Kidney (tissue), 14 donors: Measurements from ENCODE around the gene RGPD3. TPM values are rescaled to one million over a fixed set of nuclear protein-coding genes. Genes with fewer than 3 reads are reported as not detected.

Source experiments
- DNase-seq, 5 donors: peaks; one replicate each; pipeline ENCODE4 v3.0.0-alpha.2; 2013 to 2020
- FAIRE-seq: peaks from 2 replicates; lab custom pipeline; 2012; peaks lifted over from hg19 to GRCh38; lab: Jason Lieb, UNC
- H3K27ac ChIP-seq, 2 donors: one replicate each; pipeline ENCODE4 v1.7.0; 2013; ENCODE audit warnings: low read depth in 2 of 2, low read length in 2 of 2, inconsistent platforms in 1 of 2
- H3K27me3 ChIP-seq: one replicate; pipeline ENCODE4 v1.7.1; 2013; ENCODE audit warnings: low read length, inconsistent platforms; ENCODE audit not compliant: control insufficient read depth, insufficient read depth
- H3K36me3 ChIP-seq, 3 donors: one replicate each; pipeline versions ENCODE4 v1.7.0 to v1.7.1; 2013; ENCODE audit warnings: low read length in 3 of 3, control low read depth in 1 of 3, inconsistent platforms in 1 of 3; ENCODE audit not compliant: insufficient read depth in 3 of 3, control insufficient read depth in 2 of 3
- H3K4me1 ChIP-seq, 3 donors: one replicate each; pipeline versions ENCODE4 v1.7.0 to v1.7.1; 2013; ENCODE audit warnings: low read length in 3 of 3, inconsistent platforms in 1 of 3, low read depth in 1 of 3; ENCODE audit not compliant: control insufficient read depth in 2 of 3, insufficient read depth in 2 of 3
- H3K4me3 ChIP-seq, 3 donors: one replicate each; pipeline versions ENCODE4 v1.7.0 to v1.8.1; 2013; ENCODE audit warnings: low read length in 3 of 3, control low read depth in 1 of 3, inconsistent platforms in 1 of 3
- H3K9ac ChIP-seq, 3 donors: one replicate each; pipeline versions ENCODE4 v1.7.0 to v1.7.1; 2013; ENCODE audit warnings: low read length in 3 of 3, control low read depth in 1 of 3, inconsistent platforms in 1 of 3
- H3K9me3 ChIP-seq, 3 donors: one replicate each; pipeline versions ENCODE4 v1.7.0 to v1.7.1; 2013; ENCODE audit warnings: low read length in 3 of 3, control low read depth in 1 of 3, inconsistent platforms in 1 of 3; ENCODE audit not compliant: control insufficient read depth in 2 of 3, insufficient read depth in 1 of 3
- CTCF ChIP-seq: IDR thresholded peaks from 3 replicates; pipeline ENCODE4 v1.5.1; 2012; ENCODE audit warnings: mild to moderate bottlenecking, moderate library complexity, borderline replicate concordance; ENCODE audit not compliant: insufficient read depth; ENCODE audit errors: extremely low read depth
- intact Hi-C: fragments of 100-400 bp; cut with DNase I; formaldehyde crosslinking; loops from one replicate; pipeline ENCODE4 v1.11.1; 2022
- polyA plus RNA-seq: library from polyadenylated mRNA; stranded (reverse); fragments of 350-450 nt; fragmentation: Illumina TruSeq; extraction: RNeasy Lipid Tissue Mini Kit (QIAGEN cat#74804); gene quantifications from one replicate; pipeline ENCODE4 v1.2.3, GENCODE V29; 2014; ENCODE audit warnings: low read depth, low replicate concordance; ENCODE audit not compliant: insufficient read depth
- total RNA-seq: library from RNA; stranded (reverse); fragmentation: NEBNext Ultra II Directional; extraction: Animal tissue kit (Norgen Biotek cat#: 25700); gene quantifications from one replicate; pipeline ENCODE4 v1.2.1, GENCODE V29; 2021
- donor health status: control.
- donor health status: control.
- donor health status: control.
- donor health status: control.
- donor health status: control.
- donor health status: DM: yes; HTN: yes; CAD: no.
- donor health status: Normal renal cell carcinoma (clear cell type).

Gene RGPD3
- total and polyA plus RNA-seq, 2 donors from 2014 or later = 0.19 to 0.41 TPM

- peaks cover 0 to 3% (median 0%) of the 10 kb centered on the region in 3 donors for H3K4me1 ChIP-seq
- FAIRE-seq = no peak
- TF ChIP-seq CTCF = no peak
- no peak overlapping the region for H3K9ac ChIP-seq
- no peaks in the 10 kb centered on the region for H3K36me3 ChIP-seq
- DNase-seq = no peak
- H3K27ac ChIP-seq = no peak overlapping the region
- H3K4me3 ChIP-seq = no peak overlapping the region
- intact Hi-C loops = no loop called here
- no peaks in the 10 kb centered on the region for H3K27me3 ChIP-seq
- no peaks in the 10 kb centered on the region for H3K9me3 ChIP-seq
Measured at GRCh38 chr2:106356291-106356690, 111.9 kb downstream of the RGPD3 start.

GRCh38 chr2:106353676-106354075, 114.5 kb downstream of the RGPD3 start:
- H3K27ac ChIP-seq = no peak overlapping the region
- H3K9ac ChIP-seq = no peak overlapping the region
- TF ChIP-seq CTCF = no peak
- FAIRE-seq (no peak), DNase-seq (no peak)
- no peaks in the 10 kb centered on the region for H3K9me3 ChIP-seq
- H3K36me3 ChIP-seq = no peaks in the 10 kb centered on the region
- H3K4me1 ChIP-seq = peaks cover 0 to 2% (median 0%) of the 10 kb centered on the region in 3 donors
- no peaks in the 10 kb centered on the region for H3K27me3 ChIP-seq
- intact Hi-C loops = no loop called here
- H3K4me3 ChIP-seq = no peak overlapping the region

- H3K27ac ChIP-seq = no peak overlapping the region
- no peaks in the 10 kb centered on the region for H3K36me3 ChIP-seq
- FAIRE-seq (no peak), DNase-seq (no peak)
- no peak overlapping the region for H3K4me3 ChIP-seq
- no peak for TF ChIP-seq CTCF
- intact Hi-C loops = no loop called here
- no peak overlapping the region for H3K9ac ChIP-seq
- no peaks in the 10 kb centered on the region for H3K4me1 ChIP-seq
- H3K27me3 ChIP-seq = no peaks in the 10 kb centered on the region
- H3K9me3 ChIP-seq = no peaks in the 10 kb centered on the region
Measured at GRCh38 chr2:106350980-106351379, 117.2 kb downstream of the RGPD3 start.

- no peak for TF ChIP-seq CTCF
- Histone ChIP-seq H3K36me3 (no peaks in the 10 kb centered on the region), H3K27ac (no peak overlapping the region), H3K9me3 (no peaks in the 10 kb centered on the region), H3K9ac (no peak overlapping the region), H3K4me3 (no peak overlapping the region), H3K27me3 (no peaks in the 10 kb centered on the region), H3K4me1 (no peaks in the 10 kb centered on the region)
- DNase-seq = no peak
- intact Hi-C loops = no loop called here
- no peak for FAIRE-seq
Measured at GRCh38 chr2:106344302-106344701, 123.9 kb downstream of the RGPD3 start.
